ENCODE data around the gene IGSF9. TPM values are rescaled to one million over a fixed set of nuclear protein-coding genes. Genes with fewer than 3 reads are reported as not detected.

The IGSF9 gene
- total RNA-seq, 1 donor, result under 0.01 TPM

DNA sequence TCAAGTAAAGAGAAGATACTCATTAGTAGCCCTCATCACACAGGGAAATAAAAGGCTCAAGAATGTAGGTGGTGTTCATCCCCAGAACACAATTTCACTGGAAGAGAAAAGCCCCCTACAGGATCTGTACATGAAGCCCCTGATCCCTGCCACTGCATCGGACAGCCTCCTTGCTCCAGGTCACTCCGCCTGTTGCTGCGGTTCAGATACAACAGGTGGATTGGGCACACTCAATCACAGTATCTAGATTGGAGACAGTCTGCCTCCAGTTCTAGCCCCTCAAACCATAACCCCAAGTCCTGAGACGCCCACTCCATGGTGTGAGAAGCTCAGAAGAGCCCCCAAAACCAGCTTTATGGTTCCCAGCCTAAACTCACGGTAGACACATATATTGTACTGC lies 7.5 kb upstream of the IGSF9 start:
- Histone ChIP-seq H3K79me2 (ENCODE audit: insufficient read depth, low read length) (no peaks in the 10 kb centered on the region), H3K4me2 (ENCODE audit: insufficient read depth, low read length) (no peak overlapping the region), H3K27me3 (ENCODE audit: insufficient read depth, low read length) (no peaks in the 10 kb centered on the region), H3K4me3 (ENCODE audit: insufficient read depth, low read length) (no peak overlapping the region), H4K20me1 (ENCODE audit: insufficient read depth, low read length) (no peaks in the 10 kb centered on the region), H3K36me3 (ENCODE audit: insufficient read depth, low read length) (no peaks in the 10 kb centered on the region), H2AFZ (ENCODE audit: low read length) (no peak overlapping the region), H3K27ac (ENCODE audit: low read depth, low read length) (no peak overlapping the region), H3K9me3 (ENCODE audit: low read depth, low read length) (no peaks in the 10 kb centered on the region), H3K4me1 (ENCODE audit: insufficient read depth, low read length) (peaks cover 6% of the 10 kb centered on the region)
- TF ChIP-seq, protein P1, sequence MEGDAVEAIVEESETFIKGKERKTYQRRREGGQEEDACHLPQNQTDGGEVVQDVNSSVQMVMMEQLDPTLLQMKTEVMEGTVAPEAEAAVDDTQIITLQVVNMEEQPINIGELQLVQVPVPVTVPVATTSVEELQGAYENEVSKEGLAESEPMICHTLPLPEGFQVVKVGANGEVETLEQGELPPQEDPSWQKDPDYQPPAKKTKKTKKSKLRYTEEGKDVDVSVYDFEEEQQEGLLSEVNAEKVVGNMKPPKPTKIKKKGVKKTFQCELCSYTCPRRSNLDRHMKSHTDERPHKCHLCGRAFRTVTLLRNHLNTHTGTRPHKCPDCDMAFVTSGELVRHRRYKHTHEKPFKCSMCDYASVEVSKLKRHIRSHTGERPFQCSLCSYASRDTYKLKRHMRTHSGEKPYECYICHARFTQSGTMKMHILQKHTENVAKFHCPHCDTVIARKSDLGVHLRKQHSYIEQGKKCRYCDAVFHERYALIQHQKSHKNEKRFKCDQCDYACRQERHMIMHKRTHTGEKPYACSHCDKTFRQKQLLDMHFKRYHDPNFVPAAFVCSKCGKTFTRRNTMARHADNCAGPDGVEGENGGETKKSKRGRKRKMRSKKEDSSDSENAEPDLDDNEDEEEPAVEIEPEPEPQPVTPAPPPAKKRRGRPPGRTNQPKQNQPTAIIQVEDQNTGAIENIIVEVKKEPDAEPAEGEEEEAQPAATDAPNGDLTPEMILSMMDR (IDR thresholded peaks at IDR 0.05; ENCODE audit: extremely low read depth, low read depth, low read length), result no peak
- DNase-seq (ENCODE audit: insufficient read length, low spot score, missing footprints), result no peak

DNA sequence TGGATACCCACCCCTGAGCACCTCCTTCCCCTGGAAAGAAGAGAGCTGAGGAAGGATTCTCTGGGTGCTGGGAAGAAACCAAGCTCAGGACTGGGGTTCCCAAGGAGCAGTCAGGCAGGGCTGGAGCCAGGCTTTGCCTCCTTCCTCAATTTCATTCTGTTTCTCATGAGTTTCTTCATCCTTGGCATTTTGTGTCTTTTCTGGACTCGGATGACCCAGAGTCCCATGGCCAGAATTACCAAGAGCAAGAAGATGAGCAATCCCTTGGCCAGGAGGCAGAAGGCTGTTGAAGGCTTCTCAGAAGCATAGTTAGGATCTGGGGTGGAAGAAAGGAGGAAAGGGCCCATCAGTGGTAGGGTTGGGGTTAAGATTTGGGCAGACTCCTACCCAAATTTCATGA lies 6.1 kb upstream of the IGSF9 start:
- no peak for DNase-seq (ENCODE audit: insufficient read length, low spot score, missing footprints)

DNA sequence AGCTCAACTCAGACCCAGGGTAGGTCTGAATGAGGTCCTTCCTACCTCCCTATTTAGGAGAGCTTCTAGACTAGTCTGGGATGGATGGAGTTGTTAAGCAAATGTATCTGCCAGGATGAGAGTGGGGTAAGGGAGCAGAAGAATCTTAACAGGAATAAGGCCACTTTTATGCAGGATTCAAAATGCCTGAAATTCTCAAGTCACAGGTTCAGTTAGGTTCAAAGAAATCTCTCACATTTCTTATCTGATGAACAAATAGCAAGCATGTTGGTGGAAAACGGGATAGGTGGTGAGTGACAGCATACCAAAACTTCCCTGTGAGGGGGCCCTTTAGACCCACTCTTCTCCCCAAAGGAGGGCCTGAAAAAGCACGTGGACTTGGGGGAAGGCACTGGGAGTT lies 5.6 kb upstream of the IGSF9 start:
- no peak for DNase-seq (ENCODE audit: insufficient read length, low spot score, missing footprints)
- Histone ChIP-seq H2AFZ (ENCODE audit: low read length) (no peak overlapping the region), H3K27me3 (ENCODE audit: insufficient read depth, low read length) (no peaks in the 10 kb centered on the region), H3K4me2 (ENCODE audit: insufficient read depth, low read length) (no peak overlapping the region), H3K79me2 (ENCODE audit: insufficient read depth, low read length) (no peaks in the 10 kb centered on the region), H3K4me3 (ENCODE audit: insufficient read depth, low read length) (no peak overlapping the region), H4K20me1 (ENCODE audit: insufficient read depth, low read length) (no peaks in the 10 kb centered on the region), H3K36me3 (ENCODE audit: insufficient read depth, low read length) (no peaks in the 10 kb centered on the region), H3K9me3 (ENCODE audit: low read depth, low read length) (no peaks in the 10 kb centered on the region), H3K4me1 (ENCODE audit: insufficient read depth, low read length) (peaks cover 6% of the 10 kb centered on the region), H3K27ac (ENCODE audit: low read depth, low read length) (no peak overlapping the region)
- TF ChIP-seq, protein P1 (IDR thresholded peaks at IDR 0.05; ENCODE audit: extremely low read depth, low read depth, low read length), result no peak

More for the DNA sequence above, 6.1 kb upstream of the IGSF9 start:
- H2AFZ ChIP-seq (ENCODE audit: low read length), result no peak overlapping the region
- TF ChIP-seq, protein P1 (IDR thresholded peaks at IDR 0.05; ENCODE audit: extremely low read depth, low read depth, low read length), result no peak
- no peaks in the 10 kb centered on the region for H3K36me3 ChIP-seq (ENCODE audit: insufficient read depth, low read length)
- no peaks in the 10 kb centered on the region for H3K9me3 ChIP-seq (ENCODE audit: low read depth, low read length)
- no peaks in the 10 kb centered on the region for H3K27me3 ChIP-seq (ENCODE audit: insufficient read depth, low read length)
- H3K4me3 ChIP-seq (ENCODE audit: insufficient read depth, low read length), result no peak overlapping the region
- no peaks in the 10 kb centered on the region for H4K20me1 ChIP-seq (ENCODE audit: insufficient read depth, low read length)
- H3K79me2 ChIP-seq (ENCODE audit: insufficient read depth, low read length), result no peaks in the 10 kb centered on the region
- H3K4me1 ChIP-seq (ENCODE audit: insufficient read depth, low read length), result peaks cover 6% of the 10 kb centered on the region
- H3K4me2 ChIP-seq (ENCODE audit: insufficient read depth, low read length), result no peak overlapping the region
- H3K27ac ChIP-seq (ENCODE audit: low read depth, low read length), result no peak overlapping the region

DNA sequence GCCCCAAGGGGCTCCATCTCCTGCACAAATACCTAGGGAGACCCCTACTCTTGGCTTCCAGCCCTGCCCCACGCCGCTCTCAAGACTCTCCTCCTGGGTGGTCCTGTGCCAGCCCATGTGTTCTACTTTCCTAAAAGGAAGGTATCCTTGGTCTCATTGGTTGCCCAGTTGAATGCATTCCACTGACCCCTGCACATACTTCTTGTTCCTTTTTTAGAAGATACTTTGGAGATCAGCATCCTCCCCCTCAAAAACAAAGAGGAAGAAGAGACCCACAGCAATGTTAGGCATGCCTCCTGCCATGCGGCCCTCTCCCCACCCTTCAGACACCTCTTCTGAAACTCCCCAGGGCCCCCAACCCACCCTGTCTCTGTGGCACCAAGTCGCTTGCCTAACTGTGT lies 4.6 kb upstream of the IGSF9 start:
- DNase-seq (ENCODE audit: insufficient read length, low spot score, missing footprints), result no peak
- H3K27ac ChIP-seq (ENCODE audit: low read depth, low read length), result no peak overlapping the region

More for the DNA sequence above, 4.6 kb upstream of the IGSF9 start:
- Histone ChIP-seq H3K27me3 (ENCODE audit: insufficient read depth, low read length) (peaks cover 2% of the 10 kb centered on the region), H3K36me3 (ENCODE audit: insufficient read depth, low read length) (no peaks in the 10 kb centered on the region), H3K4me1 (ENCODE audit: insufficient read depth, low read length) (peaks cover 12% of the 10 kb centered on the region), H3K4me3 (ENCODE audit: insufficient read depth, low read length) (no peak overlapping the region), H3K9me3 (ENCODE audit: low read depth, low read length) (no peaks in the 10 kb centered on the region), H3K4me2 (ENCODE audit: insufficient read depth, low read length) (no peak overlapping the region), H3K79me2 (ENCODE audit: insufficient read depth, low read length) (no peaks in the 10 kb centered on the region), H2AFZ (ENCODE audit: low read length) (no peak overlapping the region), H4K20me1 (ENCODE audit: insufficient read depth, low read length) (no peaks in the 10 kb centered on the region)
- TF ChIP-seq, protein P1 (IDR thresholded peaks at IDR 0.05; ENCODE audit: extremely low read depth, low read depth, low read length), result no peak
